PC-3 (cell line): Measurements from ENCODE around the gene ADAMTS17.

ENCODE experiments used
- CTCF ChIP-seq: fragments of 300-600 bp; sonication (generic); conservative IDR thresholded peaks from 2 replicates; pipeline ENCODE4 v1.5.1; 2017; ENCODE audit warnings: antibody characterized with exemption, low read depth, mild to moderate bottlenecking, low read length
- EZH2 ChIP-seq: fragments of 300-600 bp; sonication (generic); IDR thresholded peaks from one replicate; pipeline ENCODE4 v1.6.1; 2017; ENCODE audit warnings: antibody characterized with exemption, mild to moderate bottlenecking, low read length; ENCODE audit not compliant: unreplicated experiment
- EZH2phosphoT487 ChIP-seq: fragments of 300-600 bp; sonication (generic); IDR thresholded peaks from 2 replicates; pipeline ENCODE4 v1.6.1; 2018; ENCODE audit warnings: mild to moderate bottlenecking, antibody characterized with exemption, low read length, borderline replicate concordance

GRCh38 chr15:100337096-100338044 is 4.4 kb downstream of the ADAMTS17 start:
- TF ChIP-seq CTCF (no peak), EZH2 (no peak), EZH2phosphoT487 (no peak)
